Caco-2 (cell line): ENCODE data around the gene LMOD1. TPM values are rescaled to one million over a fixed set of nuclear protein-coding genes. Genes with fewer than 3 reads are reported as not detected.
"Not testable (repeated sequence)": the region's sequence is repeated elsewhere in the genome, so short reads cannot be mapped to it uniquely, and the experiment has no call there.

Experiments
- BruUV-seq: library from RNA; stranded (reverse); fragments of 400-500 nt; replicated peaks from 2 replicates; lab custom pipeline; 2021; lab: Mats Ljungman, UMichigan
- CTCF ChIA-PET: fragments of 300-600 bp; sonication (Branson Sonifier 250); formaldehyde crosslinking; loops from one replicate; lab custom pipeline; 2022; ENCODE audit warnings: antibody characterized with exemption; lab: Charles Lee
- POLR2A ChIA-PET: fragments of 300-600 bp; sonication (Branson Sonifier 250); formaldehyde crosslinking; loops from one replicate; lab custom pipeline; 2022; ENCODE audit warnings: antibody characterized with exemption; lab: Charles Lee
- DNase-seq, 2 experiments: peaks; one replicate each; pipeline versions ENCODE4 v3.0.0 to v3.0.0-alpha.2; 2020 to 2022
- H3K27me3 ChIP-seq: replicated peaks from 2 replicates; pipeline ENCODE4 v1.6.0; 2011; ENCODE audit warnings: low read length; ENCODE audit not compliant: control insufficient read depth, insufficient read depth
- H3K36me3 ChIP-seq: 2 replicates; pipeline ENCODE4 v1.5.1; 2011; ENCODE audit warnings: low read length; ENCODE audit not compliant: control insufficient read depth, insufficient read depth
- H3K4me1 ChIP-seq: fragments of 250-450 bp; sonication (Bioruptor Pico); 2 replicates; pipeline ENCODE4 v1.5.1; 2020; ENCODE audit warnings: mild to moderate bottlenecking
- H3K4me3 ChIP-seq: 2 replicates; pipeline ENCODE4 v1.5.1; 2011; ENCODE audit warnings: low read depth, mild to moderate bottlenecking, control low read depth, low read length
- H3K9me3 ChIP-seq: fragments of 250-450 bp; sonication (Bioruptor Pico); 2 replicates; pipeline ENCODE4 v1.5.1; 2020; ENCODE audit warnings: mild to moderate bottlenecking, moderate library complexity
- H3K27ac Mint-ChIP-seq: one replicate; pipeline ENCODE4 v1.8.0; 2022; ENCODE audit warnings: mixed read lengths; ENCODE audit not compliant: unreplicated experiment
- H3K27me3 Mint-ChIP-seq: one replicate; pipeline ENCODE4 v1.8.0; 2022; ENCODE audit warnings: mixed read lengths; ENCODE audit not compliant: insufficient read depth, unreplicated experiment
- H3K36me3 Mint-ChIP-seq: one replicate; pipeline ENCODE4 v1.8.0; 2022; ENCODE audit warnings: mild to moderate bottlenecking, mixed read lengths; ENCODE audit not compliant: insufficient read depth, unreplicated experiment
- H3K4me1 Mint-ChIP-seq: one replicate; pipeline ENCODE4 v1.8.0; 2022; ENCODE audit warnings: low read depth, mixed read lengths; ENCODE audit not compliant: unreplicated experiment
- H3K4me3 Mint-ChIP-seq: one replicate; pipeline ENCODE4 v1.8.0; 2022; ENCODE audit warnings: mild to moderate bottlenecking, moderate library complexity, mixed read lengths; ENCODE audit not compliant: unreplicated experiment
- H3K9me3 Mint-ChIP-seq: one replicate; pipeline ENCODE4 v1.8.0; 2022; ENCODE audit warnings: mixed read lengths; ENCODE audit not compliant: unreplicated experiment
- CTCF ChIP-seq, 2 experiments: fragments of 200-600 bp in 1 of 2; IDR thresholded peaks; 1 replicate in 1 of 2; 2 replicates in 1 of 2; pipeline versions ENCODE4 v1.5.1 to v1.8.0; 2011 to 2022; ENCODE audit warnings: antibody characterized with exemption in 1 of 2, control low read depth in 1 of 2, inconsistent platforms in 1 of 2, low read depth in 1 of 2, low read length in 1 of 2, mild to moderate bottlenecking in 1 of 2, moderate library complexity in 1 of 2; ENCODE audit not compliant: insufficient read depth in 1 of 2, severe bottlenecking in 1 of 2, unreplicated experiment in 1 of 2
- intact Hi-C: fragments of 100-400 bp; cut with micrococcal nuclease; formaldehyde crosslinking; loops from one replicate; pipeline ENCODE4 v1.10.0; 2022; ENCODE audit not compliant: unreplicated experiment
- total RNA-seq: library from RNA; stranded (reverse); gene quantifications from 2 replicates; pipeline ENCODE4 v1.2.3, GENCODE V29; 2022

LMOD1 gene
- total RNA-seq, 1 experiment from 2014 or later: 0.11 TPM

- CTCF ChIA-PET: no interaction called here
- TF ChIP-seq CTCF (IDR thresholded peaks at IDR 0.05; ENCODE audit: insufficient read depth in 1 of 2, low read depth in 1 of 2, low read length in 1 of 2, severe bottlenecking in 1 of 2, unreplicated experiment in 1 of 2): no peak
- H3K9me3 Mint-ChIP-seq: no peaks in the 10 kb centered on the region
- intact Hi-C loops: no loop called here
- peaks cover 88% of the 10 kb centered on the region for H3K36me3 Mint-ChIP-seq
- H3K27me3 Mint-ChIP-seq: no peaks in the 10 kb centered on the region
- H3K36me3 ChIP-seq: peaks cover 3% of the 10 kb centered on the region
- no peak overlapping the region for H3K4me3 ChIP-seq
- H3K4me3 Mint-ChIP-seq: no peak overlapping the region
- no peaks in the 10 kb centered on the region for H3K4me1 Mint-ChIP-seq
- no peaks in the 10 kb centered on the region for H3K9me3 ChIP-seq
- no peaks in the 10 kb centered on the region for H3K4me1 ChIP-seq
- no TSS peak for BruUV-seq
- no peaks in the 10 kb centered on the region for H3K27me3 ChIP-seq
- DNase-seq: no peak
- POLR2A ChIA-PET: no interaction called here
- no peak overlapping the region for H3K27ac Mint-ChIP-seq
Observed at GRCh38 chr1:201964261-201964660, 17.9 kb upstream of the LMOD1 start.

GRCh38 chr1:201962382-201962781, 16.0 kb upstream of the LMOD1 start:
- POLR2A ChIA-PET, BruUV-seq, H3K36me3 ChIP-seq, H3K27me3 Mint-ChIP-seq, intact Hi-C loops, H3K27me3 ChIP-seq, H3K4me3 ChIP-seq, H3K27ac Mint-ChIP-seq, CTCF ChIA-PET, DNase-seq, H3K9me3 Mint-ChIP-seq, H3K4me1 Mint-ChIP-seq, H3K4me1 ChIP-seq, H3K4me3 Mint-ChIP-seq, H3K9me3 ChIP-seq: not testable (repeated sequence)
- peaks cover 88% of the 10 kb centered on the region for H3K36me3 Mint-ChIP-seq

GRCh38 chr1:201958348-201958747, 12.0 kb upstream of the LMOD1 start:
- Mint-ChIP-seq H3K9me3 (no peaks in the 10 kb centered on the region), H3K4me3 (no peak overlapping the region), H3K27me3 (no peaks in the 10 kb centered on the region), H3K27ac (no peak overlapping the region), H3K36me3 (peaks cover 67% of the 10 kb centered on the region), H3K4me1 (peaks cover 4% of the 10 kb centered on the region)
- TF ChIP-seq CTCF (IDR thresholded peaks at IDR 0.05; ENCODE audit: insufficient read depth in 1 of 2, low read depth in 1 of 2, low read length in 1 of 2, severe bottlenecking in 1 of 2, unreplicated experiment in 1 of 2): no peak
- no peaks in the 10 kb centered on the region; the same call in 1 of the 2 replicates for H3K36me3 ChIP-seq
- DNase-seq: no peak
- intact Hi-C loops: no loop called here
- POLR2A ChIA-PET: no interaction called here
- no peak overlapping the region for H3K4me3 ChIP-seq
- no TSS peak for BruUV-seq
- H3K27me3 ChIP-seq: no peaks in the 10 kb centered on the region
- CTCF ChIA-PET: no interaction called here
- peaks cover 10% of the 10 kb centered on the region for H3K4me1 ChIP-seq
- H3K9me3 ChIP-seq: no peaks in the 10 kb centered on the region
